HG03097 (cell line): Measurements from ENCODE around the gene PGBD4.

Experiments
- ATAC-seq: cut with Tn5 transposase; IDR thresholded peaks from one replicate; pipeline ENCODE4 v1.9.1; 2021; ENCODE audit not compliant: unreplicated experiment, low FRiP score

Gene PGBD4

GRCh38 chr15:34101366-34102174 is at the start of gene PGBD4, which contains the start of gene EMC7:
Gene PGBD4, plus strand, starts transcription at chr15:34102083. Its CDS starts 449 bp downstream, at chr15:34102532.
Gene EMC7, minus strand, starts transcription at chr15:34101862. Its CDS starts 23 bp downstream, at chr15:34101839.
- ATAC-seq: peak; percentile 95

- ATAC-seq: no peak
Measured at GRCh38 chr15:34054081-34054707, 47.7 kb upstream of the PGBD4 start.

GRCh38 chr15:34055868-34056595 is 45.9 kb upstream of the PGBD4 start:
- no peak for ATAC-seq

- no peak for ATAC-seq
Measured at GRCh38 chr15:34056911-34057310, 45.0 kb upstream of the PGBD4 start.

GRCh38 chr15:34059476-34059875 is 42.4 kb upstream of the PGBD4 start:
- ATAC-seq: no peak

GRCh38 chr15:34059946-34060345 is 41.9 kb upstream of the PGBD4 start:
- no peak for ATAC-seq

GRCh38 chr15:34064438-34064837 is 37.4 kb upstream of the PGBD4 start:
- no peak for ATAC-seq

GRCh38 chr15:34065261-34065660 is 36.6 kb upstream of the PGBD4 start:
- no peak for ATAC-seq

- ATAC-seq: no peak
Measured at GRCh38 chr15:34065941-34066340, 35.9 kb upstream of the PGBD4 start.

- ATAC-seq: no peak
Measured at GRCh38 chr15:34070003-34070402, 31.9 kb upstream of the PGBD4 start.

GRCh38 chr15:34076785-34077184 is 25.1 kb upstream of the PGBD4 start:
- ATAC-seq: no peak

- no peak for ATAC-seq
Measured at GRCh38 chr15:34078900-34079299, 23.0 kb upstream of the PGBD4 start.

GRCh38 chr15:34079904-34080303 is 22.0 kb upstream of the PGBD4 start:
- no peak for ATAC-seq

GRCh38 chr15:34084086-34084485 is 17.8 kb upstream of the PGBD4 start:
- ATAC-seq: no peak

- no peak for ATAC-seq
Measured at GRCh38 chr15:34085746-34086145, 16.1 kb upstream of the PGBD4 start.

- no peak for ATAC-seq
Measured at GRCh38 chr15:34099914-34100313, 2.0 kb upstream of the PGBD4 start.

GRCh38 chr15:34102175-34102925 is 467 bp downstream of the PGBD4 start:
- ATAC-seq: no peak

- no peak for ATAC-seq
Measured at GRCh38 chr15:34106423-34106822, 4.5 kb downstream of the PGBD4 start.

GRCh38 chr15:34107315-34107714 is 5.4 kb downstream of the PGBD4 start:
- ATAC-seq: no peak

- no peak for ATAC-seq
Measured at GRCh38 chr15:34109797-34110663, 8.1 kb downstream of the PGBD4 start.
